Measurements from ENCODE around the gene AUP1. TPM values are rescaled to one million over a fixed set of nuclear protein-coding genes. Genes with fewer than 3 reads are reported as not detected.

The AUP1 gene, protein sequence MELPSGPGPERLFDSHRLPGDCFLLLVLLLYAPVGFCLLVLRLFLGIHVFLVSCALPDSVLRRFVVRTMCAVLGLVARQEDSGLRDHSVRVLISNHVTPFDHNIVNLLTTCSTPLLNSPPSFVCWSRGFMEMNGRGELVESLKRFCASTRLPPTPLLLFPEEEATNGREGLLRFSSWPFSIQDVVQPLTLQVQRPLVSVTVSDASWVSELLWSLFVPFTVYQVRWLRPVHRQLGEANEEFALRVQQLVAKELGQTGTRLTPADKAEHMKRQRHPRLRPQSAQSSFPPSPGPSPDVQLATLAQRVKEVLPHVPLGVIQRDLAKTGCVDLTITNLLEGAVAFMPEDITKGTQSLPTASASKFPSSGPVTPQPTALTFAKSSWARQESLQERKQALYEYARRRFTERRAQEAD
- 48.4 and 52.5 TPM in 2 replicates for polyA plus RNA-seq

DNA sequence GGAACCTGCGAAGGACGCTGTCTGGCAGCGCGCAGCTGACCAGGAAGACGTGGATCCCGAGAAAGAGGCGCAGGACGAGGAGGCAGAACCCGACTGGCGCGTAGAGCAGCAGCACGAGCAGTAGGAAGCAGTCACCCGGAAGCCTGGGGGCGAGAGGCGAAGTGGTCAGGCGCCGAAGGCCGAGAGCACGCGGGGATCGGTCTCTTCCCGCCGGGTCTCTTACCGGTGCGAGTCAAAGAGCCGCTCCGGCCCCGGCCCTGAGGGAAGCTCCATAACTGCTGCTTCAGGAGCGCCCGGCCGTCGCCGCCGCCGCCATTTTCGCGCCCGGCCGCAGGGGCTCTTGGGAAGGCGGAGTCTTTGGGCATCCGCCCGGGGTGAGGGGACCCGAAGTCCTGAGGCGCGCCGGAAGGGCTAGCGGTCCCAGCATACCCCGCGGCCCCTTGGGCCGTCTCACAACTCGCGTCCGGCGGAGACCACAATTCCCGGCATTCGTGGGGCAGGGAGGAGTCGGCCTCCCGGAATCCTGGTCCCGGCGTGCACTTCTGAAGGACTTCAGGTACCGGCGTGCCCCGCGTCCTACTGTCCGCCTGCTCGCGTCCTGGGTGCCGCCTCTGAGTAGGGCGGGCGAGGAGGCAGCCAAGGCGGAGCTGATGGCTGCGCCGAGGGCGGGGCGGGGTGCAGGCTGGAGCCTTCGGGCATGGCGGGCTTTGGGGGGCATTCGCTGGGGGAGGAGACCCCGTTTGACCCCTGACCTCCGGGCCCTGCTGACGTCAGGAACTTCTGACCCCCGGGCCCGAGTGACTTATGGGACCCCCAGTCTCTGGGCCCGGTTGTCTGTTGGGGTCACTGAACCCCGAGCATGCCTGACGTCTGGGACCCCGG lies at the start of gene AUP1, which contains the start of gene HTRA2:
Gene AUP1, minus strand, starts transcription at position 350 of the 882 bp plus-strand sequence. Its CDS starts 77 bp downstream, at position 273.
Gene HTRA2, plus strand, starts transcription at position 577 of the 882 bp plus-strand sequence. Its CDS starts 74 bp downstream, at position 651.

DNA sequence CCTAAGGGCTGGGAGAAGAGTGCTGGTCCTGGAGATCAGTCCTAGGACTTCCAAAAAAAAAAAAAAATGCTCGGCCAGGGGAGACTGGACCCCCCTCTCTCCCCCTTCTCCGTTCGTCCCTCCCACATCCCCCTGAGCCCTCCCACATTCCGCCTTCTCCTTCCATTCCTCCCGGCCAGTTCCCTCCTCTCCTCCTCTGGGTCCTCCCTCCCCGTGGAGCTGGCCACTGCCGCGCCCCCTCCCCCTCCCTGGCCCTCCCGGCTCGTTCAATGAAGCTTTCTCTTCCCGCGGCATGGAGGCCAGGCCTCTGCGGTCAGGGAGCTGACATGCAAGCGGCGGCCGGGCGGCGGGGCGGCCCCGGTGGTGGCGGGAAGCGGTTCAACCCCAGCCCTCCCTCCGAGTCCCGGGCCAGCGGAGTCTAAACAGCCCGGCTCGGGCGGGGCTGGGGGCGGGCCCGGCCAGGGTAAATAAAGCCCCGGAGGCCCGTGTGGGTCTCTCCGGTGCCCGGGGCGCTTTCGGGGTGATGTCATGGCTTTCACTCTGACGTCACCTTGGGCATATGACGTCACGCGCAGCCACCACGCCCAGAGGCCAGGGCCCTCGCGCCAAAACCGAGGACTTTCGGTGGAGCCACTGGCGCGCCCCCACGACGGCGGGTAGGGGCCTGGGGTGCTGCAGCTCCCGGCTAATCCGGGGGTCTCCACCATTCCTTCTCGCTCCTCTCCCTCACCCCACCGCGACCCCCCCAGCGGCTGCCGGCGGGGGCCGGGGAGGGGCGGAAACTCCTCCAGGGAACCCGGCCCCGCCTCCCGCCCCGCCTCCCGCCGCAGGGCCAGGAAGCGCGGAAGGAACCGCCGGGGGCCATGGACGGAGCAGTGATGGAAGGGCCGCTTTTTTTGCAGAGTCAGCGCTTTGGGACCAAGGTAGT lies 24.6 kb upstream of the AUP1 start, which contains the start of the genes DOK1 and LOXL3:
Gene DOK1, plus strand, starts transcription at position 829 of the 928 bp plus-strand sequence. Its CDS starts 35 bp downstream, at position 864.
Gene LOXL3, minus strand, starts transcription at position 51 of the 928 bp plus-strand sequence. CDS start 1,308 bp downstream, outside the sequence.

DNA sequence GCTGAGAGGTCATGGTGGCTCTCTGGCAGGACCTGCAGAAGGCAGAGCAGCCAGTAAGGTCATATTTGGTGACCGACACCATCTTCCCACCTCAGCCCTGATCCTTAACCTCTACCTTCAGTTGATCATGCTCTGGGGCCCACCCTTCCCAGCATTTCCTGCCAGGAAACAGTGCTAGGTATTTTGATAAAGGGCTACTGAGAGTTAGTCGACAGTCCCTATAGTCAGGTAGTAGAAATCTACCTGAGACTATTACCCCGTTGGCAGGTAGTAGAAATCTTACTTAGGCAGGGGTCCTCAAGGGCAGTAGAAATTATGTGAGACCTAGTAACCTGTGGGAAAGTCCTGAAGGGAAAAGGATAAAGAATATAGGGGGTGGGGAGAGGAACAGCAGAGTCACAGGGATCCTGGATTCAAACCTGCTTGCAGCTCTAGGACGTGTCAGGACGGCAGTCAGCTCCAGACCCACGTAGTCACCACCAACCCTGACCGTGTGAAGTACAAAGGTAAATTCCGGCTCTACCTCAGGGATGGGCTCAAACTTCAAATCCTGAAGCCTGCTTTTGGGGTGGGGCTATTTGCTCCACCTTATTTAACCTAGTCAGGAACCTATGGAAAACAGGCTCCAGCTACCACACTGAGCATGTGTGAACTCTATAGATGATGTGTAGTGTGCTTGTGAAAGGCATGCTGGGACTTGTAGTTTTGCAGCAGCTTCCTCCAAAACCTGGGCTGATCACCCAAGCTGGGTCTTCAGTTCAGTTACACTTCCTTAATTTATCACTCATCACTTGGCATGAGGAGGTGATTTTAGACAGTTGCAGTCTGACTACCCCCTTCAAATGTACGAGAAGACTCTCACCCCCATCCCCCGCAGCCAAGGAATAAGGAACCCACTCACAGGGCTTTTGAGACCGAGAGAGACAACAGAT lies 3.5 kb downstream of the AUP1 start, which contains the start of gene DQX1:
Gene DQX1, minus strand, starts transcription at position 515 of the 932 bp plus-strand sequence. Its CDS starts 502 bp downstream, at position 13.

DNA sequence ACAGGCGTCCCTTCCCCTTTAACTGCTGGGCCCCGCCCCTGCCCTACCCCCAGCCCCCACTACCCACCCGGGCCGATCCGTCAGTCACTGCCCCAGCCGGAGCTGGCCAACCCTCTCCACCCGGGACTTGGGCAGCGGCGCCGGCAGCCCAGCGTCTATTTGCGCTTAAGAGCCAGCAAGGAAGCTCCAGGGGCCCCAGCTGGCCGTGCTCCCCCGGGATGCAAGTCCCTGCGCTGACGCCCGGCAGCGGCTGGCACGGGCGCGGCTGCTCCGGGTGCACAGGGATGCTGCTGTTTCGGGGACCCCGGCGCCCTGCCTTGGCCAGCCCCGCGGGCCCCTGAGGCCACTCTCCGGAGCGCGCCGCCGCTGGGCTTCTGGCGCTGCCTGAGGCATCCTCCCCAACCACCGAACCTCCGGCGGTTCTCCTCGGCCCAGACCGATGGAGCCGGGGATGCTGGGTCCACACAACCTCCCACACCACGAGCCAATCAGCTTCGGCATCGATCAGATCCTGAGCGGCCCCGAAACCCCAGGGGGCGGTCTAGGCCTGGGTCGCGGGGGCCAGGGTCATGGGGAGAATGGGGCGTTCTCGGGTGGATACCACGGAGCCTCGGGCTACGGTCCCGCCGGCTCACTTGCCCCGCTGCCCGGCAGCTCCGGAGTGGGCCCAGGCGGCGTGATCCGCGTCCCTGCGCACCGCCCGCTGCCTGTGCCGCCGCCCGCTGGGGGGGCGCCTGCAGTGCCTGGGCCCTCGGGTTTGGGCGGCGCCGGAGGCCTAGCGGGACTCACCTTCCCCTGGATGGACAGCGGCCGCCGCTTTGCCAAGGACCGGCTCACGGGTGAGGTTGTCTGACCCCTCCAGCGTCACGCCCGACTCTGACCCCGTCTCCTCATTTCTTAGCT lies 14.9 kb downstream of the AUP1 start, which contains the start of gene TLX2:
Gene TLX2, plus strand, starts transcription at position 83 of the 903 bp plus-strand sequence. Its CDS starts 357 bp downstream, at position 440.

DNA sequence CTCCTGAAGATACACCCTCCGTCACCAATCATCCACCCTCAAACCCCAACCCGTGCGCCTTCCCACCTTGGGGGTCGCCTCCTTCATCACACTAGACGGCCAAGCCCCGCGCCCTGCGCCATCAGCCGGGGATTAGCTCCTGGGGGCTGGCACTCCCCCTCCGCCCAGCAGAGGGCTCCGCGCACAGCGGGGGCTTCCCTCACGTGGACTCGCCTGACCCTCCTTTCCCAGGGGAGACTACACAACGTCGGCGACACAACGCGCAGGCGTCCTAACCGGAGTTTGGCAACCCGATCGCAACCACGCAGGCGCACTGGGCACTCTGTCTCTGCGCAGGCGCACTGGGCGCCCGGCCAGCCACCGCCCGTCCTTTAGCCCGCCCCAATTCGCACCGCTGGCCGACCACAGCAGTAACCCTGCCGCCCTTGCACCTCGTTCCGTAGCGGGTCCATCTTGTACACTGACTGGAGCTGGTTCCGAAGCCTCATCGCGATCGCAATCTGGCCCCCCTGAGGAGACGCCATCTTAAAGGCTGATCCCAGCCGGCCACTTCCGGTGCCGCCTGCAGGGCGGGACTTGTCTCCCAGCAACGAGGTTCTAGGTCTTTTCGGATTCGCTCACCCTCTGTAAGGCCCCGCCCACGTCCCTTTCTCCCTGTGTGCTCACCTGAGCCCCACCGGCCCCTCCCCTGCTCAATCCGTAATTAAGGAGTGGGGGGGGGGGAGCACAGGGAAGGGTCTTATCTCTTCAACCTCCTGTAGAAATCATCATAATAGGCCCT lies 22.2 kb downstream of the AUP1 start, which contains the start of gene PCGF1:
Gene PCGF1, minus strand, starts transcription at position 551 of the 781 bp plus-strand sequence. Its CDS starts 27 bp downstream, at position 524.

DNA sequence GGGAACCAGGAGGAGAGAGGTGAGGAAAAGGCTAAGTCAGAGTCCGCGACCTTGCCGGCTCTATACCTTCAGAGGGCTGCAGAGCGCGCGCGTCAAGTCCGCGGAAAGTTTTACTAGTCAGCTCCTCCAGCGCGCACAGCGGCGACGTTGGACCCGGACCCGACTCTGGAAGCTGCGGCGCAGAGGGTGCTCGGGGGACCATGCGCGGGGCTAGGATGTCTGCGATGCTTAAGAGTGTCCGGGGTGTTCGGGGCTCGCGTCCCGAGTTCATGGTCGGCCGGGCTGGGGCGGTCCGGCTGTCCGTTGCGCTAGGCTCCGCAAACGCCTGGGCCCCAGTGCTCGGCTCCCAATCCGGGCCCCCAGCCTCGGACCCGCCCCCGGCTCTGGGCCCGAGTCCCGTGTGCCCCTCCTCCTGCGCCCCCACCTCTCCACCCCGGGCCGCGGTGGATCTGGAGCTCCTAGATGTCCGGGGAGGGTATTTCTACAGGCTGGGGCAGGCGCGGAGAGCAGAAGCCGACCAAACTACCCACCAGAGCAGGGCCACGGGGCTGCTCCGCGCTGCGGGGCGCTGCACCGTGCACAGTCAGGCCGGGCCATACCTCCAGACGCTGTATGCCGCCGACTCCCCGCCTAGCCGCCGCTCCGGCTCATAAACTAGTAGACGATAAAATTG lies 30.1 kb downstream of the AUP1 start, which contains the start of gene LBX2:
Gene LBX2, minus strand, starts transcription at position 337 of the 673 bp plus-strand sequence. Its CDS starts 66 bp downstream, at position 271.

DNA sequence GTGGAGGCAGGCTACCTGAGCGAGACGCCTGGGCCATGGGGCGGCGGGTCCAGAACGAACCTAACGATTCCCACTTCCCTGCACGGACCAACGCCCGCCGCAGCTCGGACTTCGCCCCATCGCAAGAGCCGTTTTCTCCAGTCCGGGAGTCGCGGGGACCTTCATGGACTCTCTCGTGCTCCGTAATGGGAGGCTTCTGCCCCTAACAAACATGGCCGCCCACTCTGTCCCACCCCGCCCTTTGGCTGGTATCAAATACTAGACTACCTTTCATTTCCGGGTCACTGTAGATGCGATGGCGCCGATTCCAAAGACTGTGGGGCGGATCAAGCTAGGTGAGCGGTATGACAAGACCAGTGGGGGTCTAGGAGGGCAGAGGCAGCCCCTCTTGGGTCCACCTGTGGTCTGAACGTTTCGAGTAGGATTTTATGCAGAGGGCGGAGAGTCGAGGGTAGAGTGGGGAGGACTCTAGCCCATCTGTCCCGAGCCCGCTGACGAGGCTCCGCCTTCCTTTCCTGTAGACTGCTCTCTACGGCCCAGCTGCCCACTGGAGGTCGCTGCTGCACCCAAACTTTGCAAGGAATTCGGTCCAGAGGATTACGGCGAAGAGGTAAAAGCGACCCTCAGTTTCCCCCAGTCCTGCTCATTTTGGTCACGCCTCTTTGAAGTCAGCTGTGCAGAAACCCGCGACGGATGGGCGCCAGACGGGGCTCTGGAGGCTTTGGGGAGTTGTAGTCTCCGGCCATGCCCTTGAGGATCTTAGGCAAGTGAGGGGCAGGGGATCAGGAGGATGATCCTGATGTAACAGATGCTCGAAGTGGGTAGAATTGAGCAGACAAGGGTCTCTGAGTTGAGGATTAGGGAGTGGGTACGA lies 46.5 kb downstream of the AUP1 start, which contains the start of the genes CCDC142 and TTC31:
Gene CCDC142, minus strand, starts transcription at position 198 of the 874 bp plus-strand sequence. Its CDS starts 161 bp downstream, at position 37.
Gene TTC31, plus strand, starts transcription at position 281 of the 874 bp plus-strand sequence. Its CDS starts 15 bp downstream, at position 296.

Other genes with a start within 250 kb of the AUP1 start
- not detected in 2 replicates for gene SLC4A5, start 186.3 kb downstream of the AUP1 start, polyA plus RNA-seq
- gene DCTN1, start 149.4 kb downstream of the AUP1 start, polyA plus RNA-seq: 275 and 282 TPM in 2 replicates
- 0.14 and 0.58 TPM in 2 replicates for gene C2orf81, start 108.1 kb downstream of the AUP1 start, polyA plus RNA-seq
- gene WDR54, start 108.0 kb downstream of the AUP1 start, polyA plus RNA-seq: 25.1 and 25.5 TPM in 2 replicates
- gene RTKN, start 87.8 kb downstream of the AUP1 start, polyA plus RNA-seq: not detected in 2 replicates
- 1.1 and 3.0 TPM in 2 replicates for gene INO80B, start 74.6 kb downstream of the AUP1 start, polyA plus RNA-seq
- gene WBP1, start 71.3 kb downstream of the AUP1 start, polyA plus RNA-seq: 7.8 and 10.0 TPM in 2 replicates
- 0.62 and 4.3 TPM in 2 replicates for gene MOGS, start 64.3 kb downstream of the AUP1 start, polyA plus RNA-seq
- gene MRPL53, start 57.0 kb downstream of the AUP1 start, polyA plus RNA-seq: 43.3 and 56.2 TPM in 2 replicates
- 0.78 and 1.6 TPM in 2 replicates for gene CCDC142, start 46.7 kb downstream of the AUP1 start, polyA plus RNA-seq
- gene TTC31, start 46.6 kb downstream of the AUP1 start, polyA plus RNA-seq: 0.66 and 0.83 TPM in 2 replicates
- gene LBX2, start 30.1 kb downstream of the AUP1 start, polyA plus RNA-seq: not detected in 2 replicates
- gene PCGF1, start 22.0 kb downstream of the AUP1 start, polyA plus RNA-seq: 35.8 and 37.1 TPM in 2 replicates
- not detected in 2 replicates for gene TLX2, start 15.3 kb downstream of the AUP1 start, polyA plus RNA-seq
- gene DQX1, start 3.5 kb downstream of the AUP1 start, polyA plus RNA-seq: 2.3 and 4.1 TPM in 2 replicates
- 14.2 and 22.8 TPM in 2 replicates for gene HTRA2, start 227 bp upstream of the AUP1 start, polyA plus RNA-seq
- gene LOXL3, start 24.2 kb upstream of the AUP1 start, polyA plus RNA-seq: 1.7 TPM in 1 of 2 replicates, not detected in the other
- not detected in 2 replicates for gene DOK1, start 25.0 kb upstream of the AUP1 start, polyA plus RNA-seq
- gene M1AP, start 118.6 kb upstream of the AUP1 start, polyA plus RNA-seq: 0.56 and 8.3 TPM in 2 replicates
- gene SEMA4F, start 124.5 kb upstream of the AUP1 start, polyA plus RNA-seq: 1.7 and 4.3 TPM in 2 replicates

All from Purkinje cell (primary cell).